Measurements from ENCODE around the gene GNAQ. TPM values are rescaled to one million over a fixed set of nuclear protein-coding genes. Genes with fewer than 3 reads are reported as not detected.

GNAQ gene
- total RNA-seq, 1 experiment from 2014 or later = 48.6 TPM

DNA sequence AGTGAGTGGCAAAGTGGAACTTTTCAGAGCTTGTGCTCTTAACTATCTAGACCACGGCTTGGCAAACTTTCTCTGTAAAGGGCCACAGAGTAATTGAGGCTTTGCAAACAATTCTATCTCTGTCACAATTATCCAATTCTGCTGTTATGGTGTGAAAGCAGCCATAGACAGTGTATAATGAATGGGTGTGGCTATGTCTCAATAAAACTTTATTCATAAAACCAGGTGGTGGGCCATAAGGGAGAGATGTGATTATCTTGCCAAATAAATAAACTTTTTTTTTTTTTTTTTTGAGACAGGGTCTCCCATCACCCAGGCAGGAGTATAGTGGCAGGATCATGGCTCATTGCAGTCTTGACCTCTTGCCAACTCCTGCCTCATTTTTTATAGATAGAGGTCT, 304.8 kb downstream of the GNAQ start:
- Histone ChIP-seq H3K27me3 (ENCODE audit: insufficient read depth, low read length) (no peaks in the 10 kb centered on the region), H3K4me1 (ENCODE audit: insufficient read depth, low read length) (no peaks in the 10 kb centered on the region), H3K9ac (ENCODE audit: extremely low read depth, insufficient read length, low read length) (no peak overlapping the region), H3K27ac (ENCODE audit: insufficient read length, low read depth, low read length) (no peak overlapping the region), H3K9me3 (ENCODE audit: control insufficient read depth, low read depth, low read length) (no peaks in the 10 kb centered on the region), H4K8ac (replicated peaks; ENCODE audit: insufficient read length, low read depth, low read length) (no peak overlapping the region), H2BK120ac (ENCODE audit: low read depth, low read length, poor library complexity, severe bottlenecking) (no peak overlapping the region), H3K18ac (ENCODE audit: insufficient read length, low read depth, low read length) (no peak overlapping the region), H3K4me2 (ENCODE audit: insufficient read depth, insufficient read length, low read length) (no peak overlapping the region), H3K23me2 (ENCODE audit: insufficient read length, low read depth, low read length, poor library complexity, severe bottlenecking) (no peaks in the 10 kb centered on the region), H3K79me1 (ENCODE audit: insufficient read depth, low read depth, low read length, poor library complexity, severe bottlenecking) (no peaks in the 10 kb centered on the region), H4K20me1 (ENCODE audit: control insufficient read depth, insufficient read depth, insufficient read length) (no peaks in the 10 kb centered on the region), H3K4ac (ENCODE audit: low read depth, low read length) (no peak overlapping the region), H3K56ac (ENCODE audit: insufficient read length, low read depth, low read length) (no peak overlapping the region), H2BK20ac (ENCODE audit: low read depth, low read length, poor library complexity, severe bottlenecking) (no peak overlapping the region), H2AFZ (ENCODE audit: low read length) (no peak overlapping the region), H3K23ac (ENCODE audit: insufficient read length, low read depth, low read length) (no peak overlapping the region), H2BK5ac (ENCODE audit: insufficient read length, low read length) (no peak overlapping the region), H4K91ac (ENCODE audit: insufficient read length, low read depth, low read length) (no peak overlapping the region), H2BK15ac (ENCODE audit: low read depth, low read length) (no peak overlapping the region), H2AK5ac (ENCODE audit: insufficient read length, low read length) (no peak overlapping the region), H3K14ac (ENCODE audit: insufficient read depth, low read length) (no peak overlapping the region), H4K5ac (ENCODE audit: insufficient read length, low read depth, low read length) (no peak overlapping the region), H3T11ph (ENCODE audit: low read length) (no peak overlapping the region), H2BK12ac (ENCODE audit: insufficient read length, low read depth, low read length) (no peak overlapping the region), H3K79me2 (ENCODE audit: insufficient read depth, low read length) (no peaks in the 10 kb centered on the region)
- Mint-ChIP-seq H3K27me3 (ENCODE audit: low read depth) (no peaks in the 10 kb centered on the region), H3K4me1 (peaks cover 15 to 17% of the 10 kb centered on the region in 2 experiments), H3K36me3 (ENCODE audit: insufficient read depth in 1 of 3, low read depth in 3 of 3) (peaks cover 33 to 48% (median 48%) of the 10 kb centered on the region in 3 experiments; a peak in 6 of 7 replicates), H3K4me3 (no peak overlapping the region), H3K9me3 (peaks cover 0 to 7% of the 10 kb centered on the region in 2 experiments; a peak in 3 of 5 replicates), H3K27ac (no peak overlapping the region)
- no peak for DNase-seq
- WGBS (ENCODE audit: extremely low coverage, insufficient read length, low lambda C conversion rate) = no CpG with 5 or more reads among the region's 1 CpG
- TF ChIP-seq, protein P1, sequence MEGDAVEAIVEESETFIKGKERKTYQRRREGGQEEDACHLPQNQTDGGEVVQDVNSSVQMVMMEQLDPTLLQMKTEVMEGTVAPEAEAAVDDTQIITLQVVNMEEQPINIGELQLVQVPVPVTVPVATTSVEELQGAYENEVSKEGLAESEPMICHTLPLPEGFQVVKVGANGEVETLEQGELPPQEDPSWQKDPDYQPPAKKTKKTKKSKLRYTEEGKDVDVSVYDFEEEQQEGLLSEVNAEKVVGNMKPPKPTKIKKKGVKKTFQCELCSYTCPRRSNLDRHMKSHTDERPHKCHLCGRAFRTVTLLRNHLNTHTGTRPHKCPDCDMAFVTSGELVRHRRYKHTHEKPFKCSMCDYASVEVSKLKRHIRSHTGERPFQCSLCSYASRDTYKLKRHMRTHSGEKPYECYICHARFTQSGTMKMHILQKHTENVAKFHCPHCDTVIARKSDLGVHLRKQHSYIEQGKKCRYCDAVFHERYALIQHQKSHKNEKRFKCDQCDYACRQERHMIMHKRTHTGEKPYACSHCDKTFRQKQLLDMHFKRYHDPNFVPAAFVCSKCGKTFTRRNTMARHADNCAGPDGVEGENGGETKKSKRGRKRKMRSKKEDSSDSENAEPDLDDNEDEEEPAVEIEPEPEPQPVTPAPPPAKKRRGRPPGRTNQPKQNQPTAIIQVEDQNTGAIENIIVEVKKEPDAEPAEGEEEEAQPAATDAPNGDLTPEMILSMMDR (conservative IDR thresholded peaks at IDR 0.05) = no peak
